Measurements from ENCODE around the gene ITGAL.
"Not testable (repeated sequence)": the region's sequence is repeated elsewhere in the genome, so short reads cannot be mapped to it uniquely, and the experiment has no call there.

Gene ITGAL

DNA sequence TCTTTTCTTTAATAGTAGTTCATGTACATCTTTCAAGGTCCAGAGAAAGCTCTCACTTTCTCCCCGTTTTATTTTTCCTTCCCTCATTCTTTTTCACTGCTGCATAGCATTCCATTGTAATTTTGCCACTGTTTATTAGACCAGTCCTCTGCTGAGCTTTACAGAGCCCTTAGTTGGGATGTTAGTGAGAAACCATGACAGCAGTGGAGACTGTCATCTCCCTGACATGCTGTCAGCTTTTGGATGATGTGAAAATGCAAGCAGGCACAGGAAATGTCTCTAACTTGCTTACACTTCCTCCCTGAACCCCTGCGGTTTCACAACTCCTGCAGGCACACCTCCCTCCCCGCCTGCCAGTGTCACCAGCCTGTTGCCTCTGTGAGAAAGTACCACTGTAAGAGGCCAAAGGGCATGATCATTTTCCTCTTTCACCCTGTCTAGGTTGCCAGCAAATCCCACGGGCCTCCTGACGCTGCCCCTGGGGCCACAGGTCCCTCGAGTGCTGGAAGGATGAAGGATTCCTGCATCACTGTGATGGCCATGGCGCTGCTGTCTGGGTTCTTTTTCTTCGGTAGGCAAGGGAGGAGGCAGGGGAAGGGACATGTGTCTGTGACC lies at the start of gene ITGAL:
Gene ITGAL (plus strand): TSS at position 415 of the 615 bp plus-strand sequence. CDS start 96 bp downstream, at position 511.
- FAIRE-seq: no peak
- no peak for DNase-seq (ENCODE audit: low spot score)

DNA sequence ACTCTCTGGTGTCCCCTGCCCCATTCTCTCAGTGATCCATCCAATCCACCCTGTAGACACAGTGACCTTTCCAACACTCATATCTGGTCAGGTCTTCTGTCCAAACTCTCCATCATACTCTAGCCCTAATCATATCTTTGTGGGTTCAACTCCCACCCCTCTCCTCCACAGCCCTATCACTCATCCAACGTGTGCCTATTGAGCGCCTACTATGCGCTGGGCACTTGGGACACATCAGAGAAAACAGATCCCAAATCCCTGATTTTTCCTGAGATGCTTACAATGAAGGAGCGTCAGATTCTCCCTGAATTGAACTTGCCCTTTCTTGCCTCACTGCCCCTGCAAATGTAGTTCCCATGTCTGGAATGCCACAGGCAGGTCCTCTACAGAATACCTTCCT lies 44.5 kb upstream of the ITGAL start:
- FAIRE-seq: no peak
- no peak for DNase-seq (ENCODE audit: low spot score)

DNA sequence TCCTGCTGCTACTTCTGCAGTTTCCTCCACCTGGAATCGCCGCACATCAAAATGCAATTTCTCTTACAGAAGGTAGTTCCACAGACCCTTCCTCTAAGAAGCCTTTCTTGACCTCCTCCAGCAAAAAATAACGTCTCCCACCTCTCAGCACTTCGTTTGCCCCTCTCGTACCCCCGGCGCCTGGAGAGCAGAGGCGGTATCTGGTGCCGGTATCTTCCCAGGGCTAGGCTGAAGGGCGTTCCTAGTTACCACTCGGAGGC lies 43.2 kb upstream of the ITGAL start:
- FAIRE-seq: no peak
- peak; percentile 17 for DNase-seq (ENCODE audit: low spot score)

DNA sequence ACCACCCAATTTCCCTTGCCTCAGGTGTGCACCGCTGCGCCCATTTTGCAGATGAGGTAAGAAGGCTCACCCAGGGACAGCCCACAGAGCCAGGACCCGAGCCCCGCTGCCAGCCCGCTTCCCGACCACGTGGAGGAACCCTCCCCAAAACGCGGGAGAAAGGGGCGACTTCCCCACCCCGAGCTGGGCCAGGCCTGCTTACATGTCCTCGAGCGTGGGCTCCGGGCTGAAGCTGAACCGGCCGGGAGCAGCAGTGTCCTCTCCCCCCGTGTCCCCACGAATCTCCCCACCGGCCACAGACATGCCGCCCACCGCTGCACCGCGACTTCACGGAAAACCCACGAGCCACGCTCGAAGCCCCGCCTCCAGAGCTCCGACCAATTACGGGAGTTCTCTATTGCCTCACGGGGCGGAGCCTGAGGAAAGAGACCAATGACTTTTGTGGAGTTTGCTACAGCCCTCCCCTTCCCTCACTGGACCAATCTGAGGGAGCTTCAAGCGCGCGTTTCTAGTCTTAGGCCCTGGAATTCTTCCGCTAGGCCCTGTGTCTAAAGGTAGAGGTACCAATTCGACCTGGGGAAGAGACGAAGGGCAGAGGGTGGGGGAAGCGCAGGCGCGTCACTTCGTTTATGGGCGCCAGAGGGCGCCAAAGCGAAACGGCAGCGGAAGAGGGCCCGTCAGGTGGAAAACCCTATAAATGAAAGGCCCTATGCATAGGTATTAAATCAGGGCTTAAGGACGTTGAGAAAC lies 42.7 kb upstream of the ITGAL start, which contains the start of gene DCTPP1:
Gene DCTPP1 (minus strand): TSS at position 353 of the 750 bp plus-strand sequence. CDS start 50 bp downstream, at position 303.
- no peak for FAIRE-seq
- DNase-seq (ENCODE audit: low spot score): peak; percentile 91

DNA sequence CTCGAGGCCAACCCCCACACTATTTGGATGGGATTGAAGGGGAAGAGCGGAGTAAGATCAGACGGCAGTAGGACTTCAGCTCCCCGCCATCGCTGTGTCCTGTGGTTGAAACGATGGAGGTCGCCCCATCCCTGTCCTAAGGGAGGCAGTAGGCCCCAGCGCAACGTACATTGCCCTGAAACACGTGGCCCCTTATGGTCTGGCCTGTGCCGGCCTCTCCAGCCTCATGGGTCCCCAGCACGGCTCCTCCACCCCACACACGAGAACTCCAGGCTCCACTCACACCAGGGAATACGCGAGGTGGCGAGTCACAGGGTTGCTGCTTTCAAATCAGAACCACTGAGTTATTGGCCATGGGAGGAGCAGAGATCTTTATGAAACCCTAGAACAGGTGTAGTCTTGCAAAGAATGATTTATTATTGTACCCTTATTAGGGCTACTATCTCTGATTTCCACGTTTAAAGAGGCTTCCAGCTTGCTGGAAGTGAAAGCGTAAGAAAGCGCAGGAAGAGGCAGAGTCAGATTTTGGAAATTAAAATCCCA lies 42.0 kb upstream of the ITGAL start:
- no peak for DNase-seq (ENCODE audit: low spot score)
- no peak for FAIRE-seq

DNA sequence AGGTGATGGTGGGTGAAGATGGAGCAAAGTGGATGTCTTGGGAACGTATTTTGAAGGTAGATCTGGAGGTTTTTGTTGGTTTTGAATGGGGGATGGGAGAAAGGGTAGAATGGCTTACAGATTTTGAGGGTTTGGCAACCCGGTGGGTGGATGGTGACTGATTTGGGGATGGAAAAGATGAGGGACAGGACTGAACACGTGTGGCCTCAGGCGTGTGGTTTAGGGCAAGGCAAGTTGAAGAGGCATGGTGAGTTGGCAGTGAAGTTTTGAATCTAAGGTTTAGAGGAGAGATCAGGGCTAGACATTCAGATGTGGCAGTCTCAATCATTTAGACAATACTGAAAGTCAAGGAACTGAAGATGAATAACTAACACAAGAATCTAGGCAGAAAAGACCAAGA lies 37.7 kb upstream of the ITGAL start:
- no peak for FAIRE-seq

DNA sequence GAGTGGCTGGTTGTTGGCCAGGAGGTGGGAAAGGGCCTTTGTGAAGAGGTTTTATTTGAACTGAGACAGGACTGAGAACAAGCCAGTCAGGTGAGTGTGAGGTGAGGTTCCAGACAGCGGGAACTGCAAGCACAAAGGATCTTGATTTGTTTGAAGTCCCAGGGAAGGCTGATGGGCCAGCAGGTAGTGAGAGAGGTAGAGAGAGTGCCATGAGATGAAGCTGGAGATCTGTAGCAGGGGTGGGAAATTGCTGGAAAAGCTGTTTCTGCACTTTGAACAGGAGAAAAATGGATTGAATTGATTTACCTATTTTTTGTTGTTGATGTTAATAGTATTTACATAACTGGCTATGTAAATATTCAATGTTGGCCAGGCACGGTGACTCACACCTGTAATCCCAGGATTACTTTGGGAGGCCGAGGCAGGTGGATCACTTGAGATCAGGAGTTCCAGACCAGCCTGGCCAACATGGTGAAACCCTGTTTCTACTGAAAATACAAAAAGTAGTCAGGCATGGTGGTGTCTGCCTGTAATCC lies 35.0 kb upstream of the ITGAL start:
- FAIRE-seq (no peak), DNase-seq (ENCODE audit: low spot score) (no peak)

More for the DNA sequence above, 37.7 kb upstream of the ITGAL start:
- DNase-seq (ENCODE audit: low spot score): no peak

DNA sequence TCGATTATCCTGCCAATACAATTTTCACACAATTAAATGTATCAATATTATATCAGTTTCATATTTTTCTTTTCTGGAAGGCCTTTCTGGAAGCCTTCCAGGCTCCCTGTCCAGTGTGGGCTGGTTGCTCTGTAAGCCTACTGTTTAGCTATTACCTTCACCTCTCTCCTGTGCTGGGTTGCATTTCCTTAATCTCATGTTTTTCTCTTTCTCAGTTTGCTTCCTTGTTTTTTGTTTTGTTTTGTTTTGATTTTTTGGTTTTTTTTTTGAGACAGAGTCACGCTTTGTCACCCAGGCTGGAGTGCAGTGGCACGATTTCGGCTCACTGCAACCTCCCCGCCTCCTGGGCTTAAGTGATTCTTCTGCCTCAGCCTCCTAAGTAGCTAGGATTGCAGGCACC lies 33.7 kb upstream of the ITGAL start:
- no peak for DNase-seq (ENCODE audit: low spot score)
- FAIRE-seq: no peak

DNA sequence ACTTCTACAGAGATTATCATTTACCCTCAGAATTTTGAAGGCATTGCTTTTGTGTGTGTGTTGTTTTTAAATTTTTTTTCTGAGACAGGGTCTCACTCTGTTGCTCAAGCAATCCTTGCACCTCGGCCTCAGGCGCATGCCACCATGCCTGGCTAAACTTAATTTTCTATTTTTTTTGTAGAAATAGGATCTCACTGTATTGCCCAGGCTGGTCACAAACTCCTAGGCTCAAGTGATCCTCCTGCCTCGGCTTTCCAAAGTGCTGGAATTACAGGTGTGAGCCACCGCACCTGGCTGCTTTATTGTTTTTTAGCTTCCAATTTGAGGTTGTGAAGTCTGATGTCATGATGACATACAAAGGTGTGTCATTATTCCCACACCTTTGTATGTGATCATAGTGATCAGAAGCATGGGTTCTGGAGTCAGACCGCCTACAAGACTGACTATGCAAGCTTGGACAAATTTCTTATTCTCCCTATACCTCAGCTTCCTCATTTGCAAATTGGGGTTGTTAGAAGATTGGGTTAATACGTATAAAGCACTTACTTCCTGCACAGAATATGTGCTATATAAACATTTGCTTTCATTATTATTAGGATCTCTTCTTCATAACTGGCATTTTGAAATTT lies 32.7 kb upstream of the ITGAL start:
- FAIRE-seq (no peak), DNase-seq (ENCODE audit: low spot score) (no peak)

DNA sequence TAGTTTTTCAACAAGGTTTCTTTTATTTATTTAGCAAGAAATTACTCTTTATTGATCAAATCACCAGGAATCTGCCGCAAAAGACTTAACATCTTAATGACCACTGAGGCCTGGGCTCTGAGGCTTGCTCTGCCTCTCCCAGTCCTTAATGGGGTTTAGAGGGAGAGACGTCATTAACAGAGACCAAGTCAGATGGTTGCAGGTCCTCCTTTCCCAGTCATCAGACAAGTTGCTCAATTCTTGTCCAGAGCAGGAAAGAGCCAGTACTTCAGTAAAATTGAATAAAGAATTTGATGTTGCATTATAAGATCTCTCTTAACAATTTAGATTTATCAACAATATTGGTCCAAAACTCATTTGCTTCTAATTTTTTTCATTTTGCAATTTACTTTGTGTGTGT lies 28.9 kb upstream of the ITGAL start:
- FAIRE-seq: no peak
- no peak for DNase-seq (ENCODE audit: low spot score)

DNA sequence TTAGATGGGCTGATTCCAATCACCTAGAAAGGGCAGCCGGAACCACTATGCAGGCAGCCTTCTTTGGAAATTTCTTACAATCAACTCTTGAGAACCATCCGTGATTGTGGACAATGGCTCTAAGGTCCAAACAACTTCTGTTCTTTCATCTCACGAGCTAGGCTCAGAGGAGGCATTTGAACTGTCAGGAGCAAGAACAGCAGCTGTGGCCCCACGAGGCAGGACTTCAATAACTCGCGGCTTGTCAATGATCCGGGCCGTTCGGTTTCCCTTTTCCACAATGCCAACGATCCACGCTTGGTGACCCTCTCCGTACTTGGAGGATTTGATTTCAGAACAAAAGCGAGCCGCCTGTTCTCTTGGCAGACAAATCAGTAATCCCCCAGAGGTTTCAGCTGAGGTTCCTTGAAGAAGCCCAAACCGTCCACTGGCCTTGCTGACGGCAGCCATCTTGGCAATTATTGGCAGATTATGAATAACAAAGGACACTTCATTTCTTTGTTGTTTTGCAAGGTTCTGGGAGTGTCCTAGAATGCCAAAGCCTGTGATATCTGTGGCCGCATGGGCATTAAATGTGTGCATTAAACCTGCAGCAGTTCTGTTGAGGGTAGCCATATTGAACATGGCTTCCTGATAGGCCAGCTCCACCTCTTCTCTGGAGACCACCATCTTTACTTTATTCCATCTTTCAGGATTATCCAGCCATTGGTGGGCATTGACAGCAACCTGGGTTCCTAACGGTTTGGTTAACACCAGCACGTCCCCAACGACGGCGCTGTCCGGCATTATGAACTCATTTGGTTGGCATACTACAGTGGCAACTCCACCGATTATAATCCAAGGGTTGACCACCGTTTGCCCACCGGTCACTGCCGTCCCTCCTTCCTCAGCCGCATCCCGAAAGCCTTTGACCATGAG lies 28.1 kb upstream of the ITGAL start:
- no peak for FAIRE-seq
- no peak for DNase-seq (ENCODE audit: low spot score)

DNA sequence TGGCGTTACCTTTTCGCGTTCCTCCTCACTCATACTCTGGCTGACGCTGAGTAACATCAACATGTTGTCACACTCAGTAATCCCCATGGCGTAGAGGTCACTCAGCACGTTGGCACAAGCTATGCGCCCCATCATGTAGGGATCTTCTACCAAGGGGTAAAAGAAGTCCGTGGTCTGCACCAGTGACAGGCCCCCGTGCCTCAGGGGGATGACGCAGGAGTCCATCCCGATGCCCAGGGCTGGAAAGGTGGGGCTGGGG lies 27.5 kb upstream of the ITGAL start:
- DNase-seq (ENCODE audit: low spot score) (no peak), FAIRE-seq (no peak)

DNA sequence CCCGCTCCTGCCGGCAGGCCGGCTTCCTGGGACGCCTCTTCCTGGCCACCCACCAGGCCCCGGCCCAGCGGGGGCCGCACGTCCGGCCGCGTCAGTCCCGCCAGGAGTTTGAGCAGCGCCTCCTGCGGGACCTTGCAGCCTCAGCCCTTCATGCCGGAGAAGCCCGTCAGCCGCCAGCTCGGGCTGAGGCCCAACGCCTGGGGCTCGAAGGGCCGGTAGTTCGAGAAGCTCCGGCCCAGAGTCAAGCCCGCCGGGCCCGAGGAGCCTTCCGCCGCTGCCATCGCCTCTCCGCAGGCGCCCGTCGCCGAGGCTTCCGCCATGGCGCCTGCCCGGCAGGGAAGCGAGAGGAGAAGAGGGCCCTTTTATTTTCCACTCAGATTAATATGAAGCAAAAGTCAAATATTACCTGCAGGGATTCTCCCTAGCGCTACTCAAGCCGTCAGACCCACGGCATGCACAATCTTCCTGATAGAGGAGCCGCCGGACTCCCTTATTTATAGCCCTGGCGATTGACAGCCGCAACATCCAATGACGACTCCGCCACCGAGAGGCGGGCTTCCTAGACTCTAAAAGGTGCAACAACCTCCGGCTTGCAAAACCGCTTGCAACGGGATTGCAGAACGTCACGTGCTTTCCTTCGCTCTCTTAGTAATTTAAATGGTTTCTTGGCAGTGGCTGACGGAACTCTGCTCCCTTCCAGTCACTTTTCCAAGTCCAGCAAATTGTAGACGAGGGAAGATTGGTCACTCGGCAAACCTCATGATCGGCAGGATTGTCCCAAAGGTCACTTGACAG lies 26.9 kb upstream of the ITGAL start, which contains the start of gene SEPHS2:
Gene SEPHS2 (minus strand): TSS at position 467 of the 795 bp plus-strand sequence. CDS start 147 bp downstream, at position 320.
- DNase-seq (ENCODE audit: low spot score): peak; percentile 90
- no peak for FAIRE-seq

DNA sequence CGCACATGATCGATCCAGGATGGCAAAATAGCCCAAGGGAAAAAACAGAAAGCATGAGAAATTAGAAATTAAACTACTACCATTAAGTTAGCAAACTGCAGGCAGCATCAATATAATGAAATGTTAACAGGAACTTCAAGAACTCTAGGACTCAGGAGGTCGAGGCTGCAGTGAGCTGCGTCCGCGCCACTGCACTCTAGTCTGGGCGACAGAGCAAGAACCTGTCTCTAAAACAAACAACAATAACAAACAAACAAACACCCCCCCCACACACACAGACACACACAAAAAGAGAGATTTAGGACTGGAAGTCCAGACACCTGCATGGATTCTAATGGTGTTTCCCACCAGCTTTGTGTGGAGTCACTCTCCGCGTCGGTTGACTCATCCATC lies 26.3 kb upstream of the ITGAL start:
- no peak for FAIRE-seq
- no peak for DNase-seq (ENCODE audit: low spot score)

DNA sequence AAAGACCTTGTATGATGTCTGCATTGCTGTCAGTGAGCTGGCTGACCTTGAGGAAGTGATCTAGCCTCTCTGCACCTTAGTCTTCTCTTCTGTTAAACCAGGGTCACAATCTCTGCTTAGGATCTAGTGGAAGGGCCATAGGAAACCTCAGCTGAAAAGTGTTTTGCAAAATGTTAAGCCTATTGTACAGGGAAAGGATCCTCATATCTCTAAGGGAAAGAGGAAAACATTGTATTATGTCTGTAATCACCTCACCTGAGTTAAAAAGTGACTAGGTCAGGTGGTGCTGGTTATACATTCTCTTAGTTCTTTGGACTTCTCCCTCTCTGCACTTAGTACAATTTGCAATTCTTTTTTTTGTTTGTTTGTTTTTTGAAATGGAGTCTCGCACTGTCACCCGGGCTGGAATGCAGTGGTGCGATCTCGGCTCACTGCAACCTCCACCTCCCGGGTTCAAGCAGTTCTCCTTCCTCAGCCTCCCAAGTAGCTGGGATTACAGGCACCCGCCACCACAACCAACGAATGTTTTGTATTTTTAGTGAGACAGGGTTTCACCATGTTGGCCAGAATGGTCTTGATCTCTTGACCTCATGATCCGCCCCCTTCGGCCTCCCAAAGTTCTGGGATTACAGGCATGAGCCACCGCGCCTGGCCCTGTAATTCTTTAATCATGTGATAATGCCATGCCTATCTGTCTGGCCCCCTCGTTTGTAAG lies 24.9 kb upstream of the ITGAL start:
- FAIRE-seq (no peak), DNase-seq (ENCODE audit: low spot score) (no peak)

DNA sequence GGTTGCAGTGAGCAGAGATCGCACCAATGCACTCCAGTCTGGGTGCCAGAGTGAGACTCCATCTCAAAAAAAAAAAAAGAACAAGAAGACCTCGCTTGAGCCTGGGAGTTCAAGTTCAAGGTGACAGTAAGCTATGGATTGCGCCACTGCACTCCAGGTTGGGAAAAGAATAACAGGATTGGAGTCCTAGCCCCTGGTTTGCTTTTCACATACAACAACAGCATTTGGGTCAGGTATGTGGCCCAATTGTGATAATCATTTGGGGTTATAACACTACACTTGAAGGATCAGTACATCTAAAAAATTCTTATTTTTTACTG lies 23.5 kb upstream of the ITGAL start:
- no peak for DNase-seq (ENCODE audit: low spot score)
- FAIRE-seq: no peak

DNA sequence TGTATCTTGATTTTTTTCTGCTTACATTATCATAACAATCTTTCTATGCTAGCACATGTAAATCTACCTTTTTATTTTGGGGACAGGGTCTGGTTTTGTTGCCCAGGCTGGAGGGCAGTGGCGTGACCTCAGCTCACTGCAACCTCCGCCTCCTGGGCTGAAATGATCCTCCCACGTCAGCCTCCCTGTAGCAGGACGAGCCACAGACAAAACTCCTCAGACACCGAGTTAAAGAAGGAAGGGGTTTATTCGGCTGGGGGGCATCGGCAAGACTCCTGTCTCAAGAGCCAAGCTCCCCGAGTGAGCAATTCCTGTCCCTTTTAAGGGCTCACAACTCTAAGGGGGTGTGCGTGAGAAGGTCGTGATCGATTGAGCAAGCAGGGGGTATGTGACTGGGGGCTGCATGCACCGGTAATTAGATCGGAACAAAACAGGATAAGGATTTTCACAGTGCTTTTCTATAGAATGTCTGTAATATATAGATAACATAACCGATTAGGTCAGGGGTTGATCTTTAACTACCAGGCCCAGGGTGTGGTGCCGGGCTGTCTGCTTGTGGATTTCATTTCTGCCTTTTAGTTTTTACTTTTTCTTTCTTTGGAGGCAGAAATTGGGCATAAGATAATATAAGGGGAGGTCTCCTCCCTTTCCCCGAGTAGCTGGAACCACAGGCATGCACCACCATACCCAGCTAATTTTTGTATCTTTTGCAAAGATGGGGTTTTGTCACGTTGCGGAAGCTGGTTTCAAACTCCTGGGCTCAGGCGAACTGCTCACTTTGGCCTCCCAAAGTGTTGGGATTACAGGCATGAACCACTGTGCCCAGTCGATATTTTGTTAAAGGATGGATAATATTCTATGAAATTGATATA lies 19.6 kb upstream of the ITGAL start:
- DNase-seq (ENCODE audit: low spot score): not testable (repeated sequence)

DNA sequence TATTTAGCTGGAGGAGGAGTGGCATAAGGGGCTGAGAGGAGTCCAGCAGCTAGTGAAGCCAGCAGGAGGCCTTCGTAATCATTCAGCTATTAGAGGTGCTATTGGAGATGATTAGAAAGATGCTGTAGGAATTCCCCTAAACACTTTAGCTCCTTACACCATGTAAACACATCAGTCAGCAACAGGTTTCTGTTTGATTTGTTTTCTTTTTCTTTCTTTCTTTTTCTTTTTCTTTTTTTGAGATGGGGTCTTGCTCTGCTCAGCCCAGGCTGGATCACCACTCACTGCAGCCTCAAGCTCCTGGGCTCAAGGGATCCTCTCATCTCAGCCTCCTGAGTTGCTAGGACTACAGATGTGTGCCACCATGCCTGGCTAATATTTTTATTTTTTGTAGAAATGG lies 16.2 kb upstream of the ITGAL start:
- no peak for DNase-seq (ENCODE audit: low spot score)
- no peak for FAIRE-seq

More for the DNA sequence above, 19.6 kb upstream of the ITGAL start:
- not testable (repeated sequence) for FAIRE-seq

DNA sequence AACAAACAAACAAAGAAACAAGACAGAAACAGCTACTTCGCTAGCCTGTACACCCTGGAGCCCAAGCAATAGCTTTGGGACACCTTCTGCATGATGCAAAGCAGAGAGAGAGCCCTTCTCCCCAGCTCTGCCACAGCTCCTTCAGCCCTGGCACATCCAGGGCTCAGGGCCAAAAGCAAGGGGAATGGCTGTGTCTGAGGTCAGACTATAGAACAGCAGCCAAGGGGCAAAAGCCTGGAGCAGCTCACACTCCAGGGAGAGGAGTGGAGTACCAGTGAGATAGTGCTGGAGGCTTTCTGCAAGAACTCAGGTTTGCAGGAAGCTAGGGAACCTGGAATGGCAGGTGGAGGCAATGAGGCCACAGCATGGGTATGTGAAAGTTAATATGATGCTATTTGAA lies 15.3 kb upstream of the ITGAL start:
- FAIRE-seq (no peak), DNase-seq (ENCODE audit: low spot score) (no peak)

All from urothelium cell line (cell line).